Fibroblast of lung (primary cell): ENCODE measurements around the gene CDH4.

Experiments used
- CTCF ChIP-seq, 2 donors: IDR thresholded peaks in 1 of 2; conservative IDR thresholded peaks in 1 of 2; 1 replicate in 1 of 2; 2 replicates in 1 of 2; pipeline ENCODE4 v1.5.1; 2011 to 2012; ENCODE audit warnings: low read length in 2 of 2, control low read depth in 1 of 2, inconsistent platforms in 1 of 2, low read depth in 1 of 2, mild to moderate bottlenecking in 1 of 2
- EZH2 ChIP-seq: IDR thresholded peaks from 2 replicates; pipeline ENCODE4 v1.5.1; 2012; ENCODE audit warnings: low read length, control low read depth, mild to moderate bottlenecking; ENCODE audit errors: missing control alignments

- TF ChIP-seq CTCF (conservative IDR thresholded peaks at IDR 0.05 in 1 of 2, IDR thresholded peaks at IDR 0.05 in 1 of 2; ENCODE audit: low read depth in 1 of 2, low read length in 2 of 2) = no peak
- TF ChIP-seq EZH2 = no peak
Observed at GRCh38 chr20:61499859-61500554, 247.9 kb downstream of the CDH4 start.
